A673 (cell line): ENCODE data around the gene NLRX1. TPM values are rescaled to one million over a fixed set of nuclear protein-coding genes. Genes with fewer than 3 reads are reported as not detected.
"Not testable (repeated sequence)": the region's sequence is repeated elsewhere in the genome, so short reads cannot be mapped to it uniquely, and the experiment has no call there.

Experiments used
- BruUV-seq: library from RNA; stranded (reverse); fragments of 400-500 nt; replicated peaks from 2 replicates; lab custom pipeline; 2021; lab: Mats Ljungman, UMichigan
- CTCF ChIA-PET: fragments of 300-600 bp; sonication (Branson Sonifier 250); formaldehyde crosslinking; loops from one replicate; lab custom pipeline; 2022; ENCODE audit warnings: antibody characterized with exemption; lab: Charles Lee
- POLR2A ChIA-PET: fragments of 300-600 bp; sonication (Branson Sonifier 250); formaldehyde crosslinking; loops from one replicate; lab custom pipeline; 2022; ENCODE audit warnings: antibody characterized with exemption; ENCODE audit not compliant: low non-redundant PET; lab: Charles Lee
- DNase-seq: peaks from one replicate; pipeline ENCODE4 v3.0.0-alpha.2; 2015; ENCODE audit warnings: low spot score
- H3K27ac ChIP-seq: fragments of 200-600 bp; sonication (generic); 2 replicates; pipeline ENCODE4 v1.5.1; 2016; ENCODE audit warnings: mixed run types, low read depth, mild to moderate bottlenecking, mixed read lengths, antibody characterized with exemption, low read length; ENCODE audit not compliant: poor library complexity, severe bottlenecking
- H3K27me3 ChIP-seq: fragments of 200-600 bp; sonication (generic); replicated peaks from 2 replicates; pipeline ENCODE4 v1.6.1; 2017; ENCODE audit warnings: mixed run types, low read depth, mild to moderate bottlenecking, mixed read lengths, antibody characterized with exemption, low read length; ENCODE audit not compliant: insufficient read depth, poor library complexity
- H3K36me3 ChIP-seq: fragments of 200-600 bp; sonication (generic); 2 replicates; pipeline ENCODE4 v1.6.1; 2016; ENCODE audit warnings: mixed run types, mild to moderate bottlenecking, mixed read lengths, antibody characterized with exemption, low read length; ENCODE audit not compliant: insufficient read depth, poor library complexity, severe bottlenecking
- H3K4me1 ChIP-seq: fragments of 200-600 bp; sonication (generic); 2 replicates; pipeline ENCODE4 v1.6.1; 2017; ENCODE audit warnings: mixed run types, mild to moderate bottlenecking, mixed read lengths, antibody characterized with exemption, low read length; ENCODE audit not compliant: insufficient read depth, poor library complexity, severe bottlenecking
- H3K4me3 ChIP-seq: fragments of 200-600 bp; sonication (generic); 2 replicates; pipeline ENCODE4 v1.5.1; 2016; ENCODE audit warnings: low read depth, mixed run types, mild to moderate bottlenecking, mixed read lengths, low read length; ENCODE audit not compliant: poor library complexity, severe bottlenecking
- H3K9me3 ChIP-seq: fragments of 200-600 bp; sonication (generic); 2 replicates; pipeline ENCODE4 v1.6.1; 2016; ENCODE audit warnings: mixed run types, low read depth, mild to moderate bottlenecking, mixed read lengths, antibody characterized with exemption, low read length; ENCODE audit not compliant: poor library complexity, severe bottlenecking
- CTCF ChIP-seq: fragments of 300-800, 200-600 bp; sonication (generic); conservative IDR thresholded peaks from 2 replicates; pipeline ENCODE4 v1.5.1; 2017; ENCODE audit warnings: low read depth, mild to moderate bottlenecking, antibody characterized with exemption, low read length, moderate library complexity, mixed read lengths
- EZH2 ChIP-seq: fragments of 200-600 bp; sonication (generic); IDR thresholded peaks from 2 replicates; pipeline ENCODE4 v1.6.1; 2017; ENCODE audit warnings: borderline replicate concordance, low read depth, mild to moderate bottlenecking, mixed read lengths, antibody characterized with exemption, low read length; ENCODE audit not compliant: poor library complexity, severe bottlenecking
- intact Hi-C: fragments of 100-400 bp; cut with micrococcal nuclease; formaldehyde crosslinking; loops from one replicate; pipeline ENCODE4 v1.10.0; 2022; ENCODE audit not compliant: unreplicated experiment
- total RNA-seq: library from RNA; stranded (reverse); gene quantifications from 2 replicates; pipeline ENCODE4 v1.2.3, GENCODE V29; 2021

Gene NLRX1
- total RNA-seq, 1 experiment from 2014 or later = 1.4 TPM

- intact Hi-C loops = no loop called here
- Histone ChIP-seq H3K27me3 (no peaks in the 10 kb centered on the region), H3K27ac (no peak overlapping the region), H3K36me3 (peaks cover 25% of the 10 kb centered on the region), H3K9me3 (no peaks in the 10 kb centered on the region), H3K4me3 (no peak overlapping the region), H3K4me1 (no peaks in the 10 kb centered on the region)
- no TSS peak for BruUV-seq
- CTCF ChIA-PET = no interaction called here
- POLR2A ChIA-PET = no interaction called here
- peak; percentile 31 for DNase-seq
- TF ChIP-seq EZH2 = no peak
- TF ChIP-seq CTCF = peak; percentile 72
Observed at GRCh38 chr11:119134389-119134978, 34.0 kb upstream of the NLRX1 start.

- H3K27me3 ChIP-seq, BruUV-seq, POLR2A ChIA-PET, intact Hi-C loops, H3K27ac ChIP-seq, H3K9me3 ChIP-seq, H3K4me1 ChIP-seq, DNase-seq, CTCF ChIA-PET, H3K36me3 ChIP-seq, H3K4me3 ChIP-seq: not testable (repeated sequence)
Observed at GRCh38 chr11:119139276-119139675, 29.2 kb upstream of the NLRX1 start.

GRCh38 chr11:119144825-119145486 lies 23.6 kb upstream of the NLRX1 start:
- H3K36me3 ChIP-seq = no peaks in the 10 kb centered on the region
- no TSS peak for BruUV-seq
- no peak overlapping the region for H3K4me3 ChIP-seq
- ChIA-PET CTCF (interaction anchor here (0.6 kb wide), 3 partner anchors 50 to 448 kb away, joined by 5 to 9 read pairs (median 6); no protein-coding TSS in a partner anchor), POLR2A (no interaction called here)
- TF ChIP-seq CTCF (peak; percentile 44), EZH2 (no peak)
- H3K9me3 ChIP-seq = no peaks in the 10 kb centered on the region
- peak; percentile 71 for DNase-seq
- intact Hi-C loops = loop anchor here (2.0 kb wide), 1 partner anchor 52 kb away; no protein-coding TSS in a partner anchor
- H3K27ac ChIP-seq = no peak overlapping the region
- peaks cover 10% of the 10 kb centered on the region for H3K4me1 ChIP-seq
- peaks cover 2% of the 10 kb centered on the region for H3K27me3 ChIP-seq
